A549 treated with RU486 at 1 μM for 4 hours (cell line): ENCODE results near the gene SIGLEC10. TPM values are rescaled to one million over a fixed set of nuclear protein-coding genes. Genes with fewer than 3 reads are reported as not detected.

Experiments
- total RNA-seq: library from RNA; stranded (reverse); fragments of 200-300 nt; extraction: Qiagen RNA extraction; gene quantifications from 5 replicates; pipeline ENCODE4 v1.2.3, GENCODE V29; 2022; ENCODE audit warnings: low read depth

The SIGLEC10 gene, protein sequence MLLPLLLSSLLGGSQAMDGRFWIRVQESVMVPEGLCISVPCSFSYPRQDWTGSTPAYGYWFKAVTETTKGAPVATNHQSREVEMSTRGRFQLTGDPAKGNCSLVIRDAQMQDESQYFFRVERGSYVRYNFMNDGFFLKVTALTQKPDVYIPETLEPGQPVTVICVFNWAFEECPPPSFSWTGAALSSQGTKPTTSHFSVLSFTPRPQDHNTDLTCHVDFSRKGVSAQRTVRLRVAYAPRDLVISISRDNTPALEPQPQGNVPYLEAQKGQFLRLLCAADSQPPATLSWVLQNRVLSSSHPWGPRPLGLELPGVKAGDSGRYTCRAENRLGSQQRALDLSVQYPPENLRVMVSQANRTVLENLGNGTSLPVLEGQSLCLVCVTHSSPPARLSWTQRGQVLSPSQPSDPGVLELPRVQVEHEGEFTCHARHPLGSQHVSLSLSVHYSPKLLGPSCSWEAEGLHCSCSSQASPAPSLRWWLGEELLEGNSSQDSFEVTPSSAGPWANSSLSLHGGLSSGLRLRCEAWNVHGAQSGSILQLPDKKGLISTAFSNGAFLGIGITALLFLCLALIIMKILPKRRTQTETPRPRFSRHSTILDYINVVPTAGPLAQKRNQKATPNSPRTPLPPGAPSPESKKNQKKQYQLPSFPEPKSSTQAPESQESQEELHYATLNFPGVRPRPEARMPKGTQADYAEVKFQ
- total RNA-seq, result not detected in 5 replicates

DNA sequence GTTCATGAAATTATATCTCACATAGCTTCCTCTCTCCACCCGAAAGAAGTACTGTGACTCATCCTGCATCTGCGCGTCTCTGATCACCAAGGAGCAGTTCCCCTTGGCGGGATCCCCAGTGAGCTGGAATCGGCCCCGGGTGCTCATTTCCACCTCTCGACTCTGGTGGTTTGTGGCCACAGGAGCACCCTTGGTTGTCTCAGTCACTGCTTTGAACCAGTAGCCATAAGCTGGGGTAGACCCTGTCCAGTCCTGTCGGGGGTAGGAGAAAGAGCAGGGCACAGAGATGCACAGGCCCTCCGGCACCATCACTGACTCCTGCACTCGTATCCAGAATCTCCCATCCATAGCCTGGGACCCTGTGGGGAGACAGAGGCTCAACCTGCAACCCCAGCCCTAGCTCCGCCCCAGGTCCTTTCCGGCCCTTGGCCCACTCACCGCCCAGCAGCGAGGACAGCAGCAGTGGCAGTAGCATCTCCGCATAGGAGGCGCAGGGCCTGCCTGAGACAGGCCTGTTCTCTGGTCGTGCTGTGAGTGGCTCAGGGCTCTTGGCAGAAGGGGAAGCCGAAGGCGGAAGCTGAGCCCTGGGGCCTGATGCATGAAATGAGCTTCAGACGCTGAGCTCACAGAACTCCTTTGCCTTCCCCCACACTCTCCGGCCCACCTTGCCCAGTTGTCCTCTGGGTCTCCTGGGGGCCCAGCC lies at the start of gene SIGLEC10:
SIGLEC10 (minus strand) TSS at position 536 of the 703 bp plus-strand sequence; CDS start at position 475, 61 bp downstream.

DNA sequence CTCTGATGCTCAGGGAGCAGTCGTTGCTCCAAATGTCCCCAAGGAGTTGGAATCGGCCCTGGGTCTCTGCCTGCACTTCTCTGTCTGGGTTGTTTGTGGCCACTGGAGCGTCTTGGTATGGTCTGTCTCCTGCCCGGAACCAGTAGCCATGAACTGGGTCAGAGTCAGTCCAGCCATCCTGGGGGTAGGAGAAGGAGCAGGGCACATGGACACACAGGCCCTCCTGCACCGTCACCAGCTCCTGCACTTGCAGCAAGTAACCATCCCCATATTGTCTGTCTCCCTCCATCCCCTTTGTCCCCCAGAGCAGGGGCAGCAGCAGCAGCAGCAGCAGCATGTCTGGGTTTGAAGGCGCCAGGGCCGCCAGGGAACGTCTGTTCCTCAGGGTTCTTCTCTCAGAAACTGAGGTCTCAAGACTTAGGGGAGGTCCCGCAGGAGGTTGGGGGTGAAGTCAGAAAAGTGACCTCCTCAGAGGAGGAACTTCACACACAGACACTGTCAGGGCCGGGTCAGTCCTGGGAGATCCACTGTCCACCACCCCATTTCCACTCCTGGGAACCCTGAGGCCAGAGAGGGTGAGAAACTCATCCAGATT lies 40.7 kb upstream of the SIGLEC10 start, which contains the start of gene SIGLEC8:
SIGLEC8 (minus strand) TSS at position 404 of the 595 bp plus-strand sequence; CDS start at position 337, 67 bp downstream.

DNA sequence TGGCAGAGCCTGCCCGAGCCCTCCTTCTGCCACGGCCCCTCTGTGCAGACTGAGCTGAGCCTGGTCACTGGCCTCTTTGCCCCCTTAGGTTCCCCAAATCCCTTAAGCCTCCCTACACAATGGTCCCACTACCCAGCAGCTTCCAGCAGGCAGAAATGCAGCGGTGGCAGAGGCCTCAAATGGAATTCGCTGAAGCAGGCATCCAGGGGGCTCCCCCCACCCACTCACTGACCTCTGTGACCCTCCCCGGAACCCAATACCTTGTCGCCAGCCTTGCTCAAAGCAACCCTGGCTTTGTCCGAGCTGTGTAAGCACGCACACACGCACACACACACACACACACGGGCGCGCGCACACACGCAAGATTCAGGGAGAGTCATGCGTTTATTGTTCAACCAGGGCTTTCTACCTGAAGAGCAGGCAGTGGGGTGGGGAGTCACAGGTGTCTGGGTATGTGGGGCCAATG lies 29.5 kb downstream of the SIGLEC10 start, which contains the start of gene LIM2:
LIM2 (minus strand) TSS at position 51 of the 466 bp plus-strand sequence. CDS start 531 bp downstream, outside the sequence.

DNA sequence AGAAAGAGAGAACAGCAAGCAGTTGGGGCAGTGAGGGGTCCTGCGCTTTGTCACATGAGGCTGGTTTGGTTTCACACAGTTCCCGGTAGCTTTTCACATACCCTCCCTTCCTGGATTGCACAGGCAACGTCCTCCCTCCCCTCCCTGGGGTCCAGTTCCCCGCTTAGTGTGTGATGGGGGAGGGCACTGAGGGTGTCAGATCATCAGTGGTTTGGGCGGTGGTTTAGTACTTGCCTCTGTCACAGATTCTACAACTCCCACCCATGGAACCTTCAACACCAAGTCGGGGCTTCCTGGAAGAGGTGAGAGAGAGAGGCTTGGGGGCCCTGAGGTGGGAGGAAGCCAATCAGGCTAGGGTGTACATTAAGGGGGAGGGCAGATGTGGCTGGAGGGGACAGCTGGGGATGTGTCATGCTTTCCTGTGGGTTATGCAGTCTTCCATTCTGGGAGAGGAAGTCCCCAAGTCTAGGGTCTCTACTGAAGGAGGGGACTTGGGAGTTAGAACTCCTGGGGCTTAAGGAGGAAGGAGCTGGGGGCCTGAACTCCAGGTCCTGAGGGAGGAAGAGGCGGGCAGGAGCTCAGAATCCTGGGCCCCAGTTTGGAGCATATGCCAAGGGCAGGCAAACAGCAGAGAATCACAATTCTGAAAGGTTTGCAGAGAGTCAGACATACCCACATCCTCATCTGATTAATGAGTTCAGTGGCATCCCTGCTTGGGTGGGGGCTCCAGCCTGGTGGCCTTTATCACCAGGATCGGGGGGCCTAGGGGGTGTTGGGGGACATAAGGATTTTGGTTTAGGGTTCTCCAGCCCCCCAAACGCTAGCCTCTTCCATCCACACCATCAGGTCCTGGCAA lies 44.6 kb downstream of the SIGLEC10 start, which contains the start of gene NKG7:
NKG7 (minus strand) TSS at position 6 of the 856 bp plus-strand sequence. CDS start 119 bp downstream, outside the sequence.

DNA sequence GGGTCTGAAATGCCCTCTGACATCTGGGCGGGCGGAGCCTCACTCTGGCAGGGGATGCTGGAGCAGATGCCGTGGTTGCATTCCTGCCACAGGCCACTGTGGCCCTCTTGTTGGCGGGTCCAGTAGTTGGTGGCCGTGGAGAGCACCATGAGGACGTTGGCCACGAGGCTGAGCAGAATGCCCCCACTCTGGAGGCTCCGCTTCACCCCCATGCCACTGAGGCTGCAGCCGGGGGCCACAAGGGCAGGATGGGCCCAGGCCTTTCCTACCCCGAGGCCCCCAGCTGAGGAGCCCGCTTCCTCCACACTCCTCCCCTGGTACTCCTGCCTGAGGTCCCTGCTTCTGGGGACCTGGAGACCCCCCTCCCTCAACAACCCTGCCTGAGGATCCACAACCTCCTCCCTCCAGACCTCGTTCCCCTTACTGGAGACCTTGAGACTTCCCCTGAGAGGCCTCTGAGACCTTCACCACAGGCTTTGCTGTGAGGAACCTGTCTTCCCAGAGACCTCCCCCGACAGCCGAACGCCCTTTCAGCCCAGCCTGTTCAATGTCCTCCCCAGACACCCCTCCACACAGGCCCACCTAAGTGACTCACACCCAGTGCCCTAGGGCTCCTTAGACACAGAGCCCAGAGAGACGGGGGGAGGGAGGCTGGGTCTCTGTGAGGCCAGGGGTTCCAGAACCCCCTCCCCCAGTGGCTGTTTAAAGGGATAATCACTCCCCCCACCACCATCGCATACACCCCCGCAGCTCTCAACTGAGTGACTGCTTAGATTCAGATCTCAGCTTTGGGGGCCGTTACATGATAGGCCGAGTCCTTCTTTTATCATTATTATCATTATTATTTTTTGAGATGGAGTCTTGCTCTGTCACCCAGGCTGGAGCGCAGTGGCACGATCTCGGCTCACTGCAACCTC lies 48.8 kb downstream of the SIGLEC10 start, which contains the start of gene CLDND2:
CLDND2 (minus strand) TSS at position 638 of the 917 bp plus-strand sequence; CDS start at position 212, 426 bp downstream.

DNA sequence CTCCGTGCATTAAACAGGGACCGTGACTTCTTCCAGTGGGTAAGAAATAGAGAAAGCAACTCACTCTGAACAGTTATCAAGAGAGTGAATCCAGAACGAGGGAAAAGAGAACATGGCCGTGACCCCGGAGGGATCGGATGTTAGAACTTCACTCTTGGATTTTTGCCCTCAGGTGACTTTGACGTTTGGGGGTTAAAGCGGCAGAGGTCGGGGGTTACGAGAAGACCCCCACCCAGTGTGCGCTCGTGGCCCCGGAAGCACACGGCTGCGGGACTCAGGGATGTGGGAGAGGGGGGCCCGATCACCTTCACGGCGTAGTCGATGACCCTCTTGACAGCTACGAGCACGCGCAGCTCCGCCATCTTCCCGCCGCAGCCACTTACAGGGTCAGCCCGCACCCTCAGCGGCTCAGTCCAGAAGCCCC lies 51.5 kb downstream of the SIGLEC10 start, which contains the start of gene ETFB:
ETFB (minus strand) TSS at position 424 of the 424 bp plus-strand sequence; CDS start at position 362, 62 bp downstream.

Other genes with a start within 250 kb of the SIGLEC10 start
- 0.02 to 0.14 TPM (median 0.09 TPM) in 3 of 5 replicates, not detected in the others for gene CD33, start 192.6 kb downstream of the SIGLEC10 start, total RNA-seq
- gene SIGLECL1, start 166.6 kb downstream of the SIGLEC10 start, total RNA-seq, result not detected in 5 replicates
- gene IGLON5, start 106.0 kb downstream of the SIGLEC10 start, total RNA-seq, result 0.07 to 0.09 TPM in 2 of 5 replicates, not detected in the others
- 6.8 to 11.3 TPM (median 10.1 TPM) in 5 replicates for gene VSIG10L, start 75.5 kb downstream of the SIGLEC10 start, total RNA-seq
- gene ETFB, start 51.3 kb downstream of the SIGLEC10 start, total RNA-seq, result 222 to 251 TPM (median 225 TPM) in 5 replicates
- gene CLDND2, start 48.6 kb downstream of the SIGLEC10 start, total RNA-seq, result 6.2 to 14.6 TPM (median 10.2 TPM) in 5 replicates
- not detected in 5 replicates for gene NKG7, start 45.0 kb downstream of the SIGLEC10 start, total RNA-seq
- gene LIM2, start 29.7 kb downstream of the SIGLEC10 start, total RNA-seq, result not detected in 5 replicates
- gene C19orf84, start 27.1 kb downstream of the SIGLEC10 start, total RNA-seq, result not detected in 5 replicates
- not detected in 5 replicates for gene SIGLEC8, start 40.8 kb upstream of the SIGLEC10 start, total RNA-seq
- not detected in 5 replicates for gene CEACAM18, start 60.9 kb upstream of the SIGLEC10 start, total RNA-seq
- gene SIGLEC12, start 84.2 kb upstream of the SIGLEC10 start, total RNA-seq, result not detected in 5 replicates
- not detected in 5 replicates for gene SIGLEC6, start 114.0 kb upstream of the SIGLEC10 start, total RNA-seq
- 3.1 to 5.1 TPM (median 3.6 TPM) in 5 replicates for gene ZNF175, start 153.6 kb upstream of the SIGLEC10 start, total RNA-seq
- 0.08 TPM in 1 of 5 replicates, not detected in the others for gene SIGLEC5, start 212.8 kb upstream of the SIGLEC10 start, total RNA-seq
- gene SIGLEC14, start 229.2 kb upstream of the SIGLEC10 start, total RNA-seq, result 0.06 to 0.09 TPM in 2 of 5 replicates, not detected in the others